ENCODE measurements around the gene TFPT.

DNA sequence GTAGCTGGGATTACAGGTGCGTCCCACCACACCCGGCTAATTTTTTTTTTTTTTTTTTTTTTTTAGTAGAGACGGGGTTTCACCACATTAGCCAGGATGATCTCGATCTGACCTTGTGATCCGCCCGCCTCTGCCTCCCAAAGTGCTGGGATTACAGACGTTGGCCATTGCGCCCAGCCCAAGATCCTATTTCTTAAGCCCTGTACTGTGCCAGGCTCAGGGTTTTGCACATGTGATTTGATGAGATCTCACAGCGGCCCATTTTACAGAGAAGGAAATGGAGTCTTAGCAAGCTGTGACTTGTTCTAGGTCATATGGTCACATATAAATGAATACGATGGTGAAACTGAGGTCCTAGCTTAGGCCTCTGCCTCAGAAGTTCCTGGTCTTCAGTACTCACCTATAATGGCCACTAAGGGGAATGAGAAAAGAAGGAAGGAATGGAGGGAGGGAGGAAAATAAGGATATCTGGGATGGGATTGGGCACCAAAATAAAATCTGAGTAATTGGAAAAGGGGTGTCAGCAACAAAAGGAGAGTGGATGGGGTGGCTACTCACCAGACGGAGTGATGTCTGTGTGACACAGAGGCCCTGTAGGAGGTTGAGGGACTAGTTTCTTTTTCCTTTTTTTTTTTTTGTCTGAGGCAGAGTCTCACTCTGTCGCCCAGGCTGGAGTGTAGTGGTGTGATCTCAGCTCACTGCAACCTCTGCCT is 16.1 kb downstream of the TFPT start:
- TF ChIP-seq FOXM1 (IDR thresholded peaks at IDR 0.05; ENCODE audit: low read depth, low read length) (no peak), CTCF (IDR thresholded peaks at IDR 0.05 in 2 of 3, conservative IDR thresholded peaks at IDR 0.05 in 1 of 3; ENCODE audit: control insufficient read depth in 2 of 3, extremely low read depth in 1 of 3, insufficient read depth in 1 of 3, low read depth in 3 of 3, low read length in 3 of 3) (no peak), ETV6 (conservative IDR thresholded peaks at IDR 0.05 in 1 of 2, IDR thresholded peaks at IDR 0.05 in 1 of 2; ENCODE audit: borderline replicate concordance in 1 of 2, low read depth in 1 of 2) (no peak), POLR2AphosphoS2 (IDR thresholded peaks at IDR 0.05; ENCODE audit: low read depth, low read length) (no peak), GABPA (IDR thresholded peaks at IDR 0.05; ENCODE audit: low read depth) (no peak), REST (IDR thresholded peaks at IDR 0.05; ENCODE audit: low read depth, low read length) (no peak), YY1 (IDR thresholded peaks at IDR 0.05; ENCODE audit: low read depth, low read length) (no peak), POLR2A (IDR thresholded peaks at IDR 0.05; ENCODE audit: low read depth, low read length) (no peak), TCF12 (IDR thresholded peaks at IDR 0.05; ENCODE audit: low read depth, low read length) (no peak), POLR2AphosphoS5 (IDR thresholded peaks at IDR 0.05; ENCODE audit: low read length) (no peak), RFX5 (IDR thresholded peaks at IDR 0.05; ENCODE audit: low read depth, low read length) (no peak), RELA (IDR thresholded peaks at IDR 0.05; ENCODE audit: borderline replicate concordance, partially characterized antibody) (no peak)

All from GM12878 (cell line).